Articular chondrocyte of knee joint (primary cell): Measurements from ENCODE around the gene TSACC. TPM values are rescaled to one million over a fixed set of nuclear protein-coding genes. Genes with fewer than 3 reads are reported as not detected.

Source experiments
- total RNA-seq: library from RNA; depleted of rRNA; stranded (reverse); fragments of >200 nt; gene quantifications from 2 replicates; pipeline ENCODE4 v1.2.3, GENCODE V29; 2012

The TSACC gene
- total RNA-seq: 0.65 TPM in 1 of 2 replicates, not detected in the other

DNA sequence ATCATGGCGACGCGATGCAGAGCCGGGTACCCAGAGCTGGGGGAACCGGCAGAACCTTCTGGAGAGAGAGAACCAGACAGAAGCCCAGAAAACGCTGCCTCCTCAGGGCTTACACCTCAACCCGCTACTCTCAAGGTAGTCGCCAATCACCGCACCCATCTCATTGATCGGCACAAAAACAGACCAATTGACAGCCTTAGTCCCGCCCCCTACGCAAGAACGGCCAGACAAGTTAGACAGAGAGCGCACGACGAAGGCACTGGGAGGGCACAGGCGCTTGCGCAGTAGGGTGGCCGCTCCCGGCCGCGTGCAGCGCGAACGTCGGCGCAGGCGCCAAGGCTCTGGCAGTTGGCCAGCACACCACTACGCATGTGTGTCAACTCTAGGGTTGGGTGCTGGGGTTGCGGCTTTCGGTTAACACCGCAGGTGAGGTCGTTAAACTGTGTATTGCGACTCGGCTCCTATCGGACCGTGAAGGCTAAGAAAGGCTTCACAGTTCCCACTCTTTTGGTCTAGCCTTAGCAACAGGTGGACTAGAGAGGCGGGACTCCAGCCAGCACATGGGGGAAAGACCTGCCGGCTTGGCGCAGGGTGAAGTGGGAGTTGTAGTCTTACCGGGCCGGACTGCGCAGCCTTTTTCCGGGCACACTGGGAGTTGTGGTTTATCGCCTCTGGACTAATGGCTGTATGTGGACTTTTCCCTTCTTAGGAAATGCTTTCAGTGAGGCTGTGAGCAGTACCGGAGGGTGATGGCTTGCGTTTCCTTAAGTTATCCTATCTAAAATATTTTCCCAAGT is at the start of gene TSACC, which contains the start of gene CCT3:
Gene TSACC, plus strand, starts transcription at position 347 of the 797 bp plus-strand sequence. CDS start 1,232 bp downstream, outside the sequence.
Gene CCT3, minus strand, starts transcription at position 113 of the 797 bp plus-strand sequence. Its CDS starts 108 bp downstream, at position 5.

DNA sequence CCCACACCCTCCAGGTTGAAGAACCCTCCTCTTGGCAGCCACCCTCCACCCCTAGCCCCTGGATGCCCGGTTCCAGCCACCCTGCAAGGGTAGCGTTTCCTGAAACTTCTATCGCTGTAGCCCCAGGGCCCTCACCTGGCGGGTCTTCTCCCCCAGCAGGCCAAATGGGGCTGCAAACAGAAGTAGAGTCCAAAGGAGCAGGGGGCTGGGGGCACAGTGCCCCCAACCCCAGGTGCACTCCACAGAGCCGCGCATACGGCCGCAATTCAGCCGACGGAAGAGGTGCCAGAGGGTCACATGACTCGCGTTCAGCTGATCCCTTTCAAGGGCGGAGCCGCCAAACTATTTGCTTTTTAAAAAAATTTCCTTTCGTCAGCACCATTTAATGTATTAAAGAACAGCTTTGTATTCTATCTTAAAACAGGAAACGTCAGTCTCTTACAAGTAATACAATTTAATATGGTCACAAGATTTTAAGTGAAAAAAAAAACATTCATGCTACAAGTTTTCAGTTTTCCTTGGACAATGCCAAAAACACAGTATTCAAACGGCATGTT is 42.9 kb upstream of the TSACC start, which contains the start of gene GLMP:
Gene GLMP, minus strand, starts transcription at position 289 of the 557 bp plus-strand sequence. Its CDS starts 34 bp downstream, at position 255.

DNA sequence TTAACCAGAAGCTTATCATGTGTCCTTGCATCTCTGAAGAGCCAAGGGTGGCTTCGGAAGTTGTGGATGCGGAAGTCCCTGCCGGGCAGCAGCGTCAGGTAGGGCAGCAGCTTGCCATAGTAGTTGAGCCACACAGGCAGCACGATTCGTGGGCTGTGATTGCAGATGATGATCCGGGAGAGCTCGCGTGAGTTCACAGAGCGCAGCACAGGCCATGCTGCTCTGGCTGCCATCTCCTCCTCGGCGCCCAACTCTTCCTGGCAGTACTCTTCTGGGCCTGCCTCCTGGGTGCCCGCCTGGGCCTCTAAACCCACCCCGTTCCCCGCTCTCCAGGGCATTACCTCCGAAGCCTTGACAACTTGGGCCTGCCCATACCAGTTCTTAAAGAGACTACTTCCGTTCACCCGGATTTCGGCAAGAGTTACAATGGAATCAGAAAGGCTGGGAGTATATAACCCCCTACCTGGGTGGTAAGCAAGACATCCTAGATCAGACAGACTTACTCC is 39.4 kb upstream of the TSACC start, which contains the start of gene VHLL:
Gene VHLL, minus strand, starts transcription at position 456 of the 506 bp plus-strand sequence. Its CDS starts 118 bp downstream, at position 338.

DNA sequence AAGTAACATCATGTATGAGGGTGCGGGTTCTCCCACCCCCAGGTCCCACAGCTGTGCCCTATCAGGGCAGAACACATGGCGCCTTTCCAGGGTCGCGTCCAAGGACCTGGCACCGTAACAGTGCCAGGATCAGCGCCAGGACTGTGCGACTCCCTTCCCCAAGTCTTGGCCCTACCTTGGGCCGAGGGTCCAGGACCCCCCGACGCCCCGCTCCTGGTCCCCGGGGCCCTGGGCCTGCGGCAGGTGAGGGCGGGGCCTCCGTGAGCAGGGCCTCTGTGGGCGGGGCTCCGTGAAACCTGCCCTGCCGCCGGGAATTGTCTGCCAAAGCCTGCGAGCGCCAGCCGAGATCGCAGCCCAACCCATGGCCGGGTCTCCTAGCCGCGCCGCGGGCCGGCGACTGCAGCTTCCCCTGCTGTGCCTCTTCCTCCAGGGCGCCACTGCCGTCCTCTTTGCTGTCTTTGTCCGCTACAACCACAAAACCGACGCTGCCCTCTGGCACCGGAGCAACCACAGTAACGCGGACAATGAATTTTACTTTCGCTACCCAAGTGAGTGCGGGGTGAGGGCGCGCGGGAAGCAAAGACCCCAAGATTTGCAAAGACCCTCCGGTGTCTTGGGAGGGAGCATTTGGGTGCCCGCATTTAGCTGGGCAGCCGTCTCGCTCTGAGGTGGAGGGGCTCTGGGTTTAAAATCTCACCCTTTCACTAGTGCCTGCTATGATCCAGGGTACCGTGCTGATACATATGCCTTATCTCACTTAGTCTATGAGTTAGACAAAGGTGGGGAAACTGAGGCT is 30.8 kb downstream of the TSACC start, which contains the start of gene RHBG:
Gene RHBG, plus strand, starts transcription at position 323 of the 796 bp plus-strand sequence. Its CDS starts 39 bp downstream, at position 362.

Other genes with a start within 250 kb of the TSACC start
- 866 and 1,017 TPM in 2 replicates for gene LMNA, start 223.8 kb upstream of the TSACC start, total RNA-seq
- 2.5 and 2.9 TPM in 2 replicates for gene SEMA4A, start 184.9 kb upstream of the TSACC start, total RNA-seq
- 11.0 and 15.3 TPM in 2 replicates for gene SLC25A44, start 144.4 kb upstream of the TSACC start, total RNA-seq
- gene PMF1, start 125.5 kb upstream of the TSACC start, total RNA-seq: 27.6 and 32.4 TPM in 2 replicates
- 0.32 TPM in 1 of 2 replicates, not detected in the other for gene BGLAP, start 96.3 kb upstream of the TSACC start, total RNA-seq
- gene PAQR6, start 90.5 kb upstream of the TSACC start, total RNA-seq: 0.26 and 0.43 TPM in 2 replicates
- gene SMG5, start 55.7 kb upstream of the TSACC start, total RNA-seq: 31.4 and 37.4 TPM in 2 replicates
- 0.91 and 1.2 TPM in 2 replicates for gene TMEM79, start 54.2 kb upstream of the TSACC start, total RNA-seq
- gene GLMP, start 42.8 kb upstream of the TSACC start, total RNA-seq: 79.1 and 92.9 TPM in 2 replicates
- gene VHLL, start 39.2 kb upstream of the TSACC start, total RNA-seq: 0.22 TPM in 1 of 2 replicates, not detected in the other
- 195 and 293 TPM in 2 replicates for gene CCT3, start 234 bp upstream of the TSACC start, total RNA-seq
- not detected in 2 replicates for gene RHBG, start 30.7 kb downstream of the TSACC start, total RNA-seq
- gene MEF2D, start 162.2 kb downstream of the TSACC start, total RNA-seq: 14.7 and 19.6 TPM in 2 replicates
- gene IQGAP3, start 234.0 kb downstream of the TSACC start, total RNA-seq: 17.2 and 19.9 TPM in 2 replicates
- gene TTC24, start 241.2 kb downstream of the TSACC start, total RNA-seq: not detected in 2 replicates